Measurements from ENCODE around the gene TALDO1.

GRCh38 chr11:778976-779954 lies 32.0 kb downstream of the TALDO1 start:
- TF ChIP-seq CTCF (conservative IDR thresholded peaks at IDR 0.05; ENCODE audit: low read depth, low read length), result no peak
- no peak for TF ChIP-seq EZH2 (IDR thresholded peaks at IDR 0.05; ENCODE audit: borderline replicate concordance, low read depth, low read length, poor library complexity, severe bottlenecking)
